Body of pancreas (tissue), 4 donors: ENCODE data around the gene COX8A. TPM values are rescaled to one million over a fixed set of nuclear protein-coding genes. Genes with fewer than 3 reads are reported as not detected.

ENCODE experiments used
- ATAC-seq: fragments of 150-250 bp; one replicate; pipeline ENCODE4 v1.9.1; 2016
- DNase-seq, 4 donors: peaks; one replicate each; pipeline ENCODE4 v3.0.0-alpha.2; 2019
- H3K27ac ChIP-seq, 4 donors: fragments of 200-600 bp; sonication (generic); 1 replicate in 3 of 4; 2 replicates in 1 of 4; pipeline versions ENCODE4 v1.5.1 to v1.6.1; 2016 to 2019; ENCODE audit warnings: mild to moderate bottlenecking in 1 of 4, mixed read lengths in 1 of 4, moderate library complexity in 1 of 4
- H3K27me3 ChIP-seq, 2 donors: fragments of 200-600 bp; sonication (generic); one replicate each; pipeline ENCODE4 v1.6.0; 2016; ENCODE audit warnings: mild to moderate bottlenecking in 1 of 2
- H3K36me3 ChIP-seq, 2 donors: fragments of 200-600 bp; sonication (generic); replicated peaks in 1 of 2; 2 replicates each; pipeline ENCODE4 v1.5.1; 2016; ENCODE audit warnings: low read depth in 2 of 2; ENCODE audit not compliant: insufficient read depth in 1 of 2
- H3K4me1 ChIP-seq: fragments of 200-600 bp; sonication (generic); one replicate; pipeline ENCODE4 v1.6.0; 2016
- H3K4me3 ChIP-seq, 2 donors: fragments of 200-600 bp; sonication (generic); 1 replicate in 1 of 2; 2 replicates in 1 of 2; pipeline ENCODE4 v1.5.1; 2016 to 2019
- H3K9me3 ChIP-seq, 3 donors: fragments of 200-600 bp; sonication (generic); 1 replicate in 2 of 3; 2 replicates in 1 of 3; pipeline ENCODE4 v1.5.1; 2016
- CTCF ChIP-seq, 7 experiments: fragments of 450-650 bp in 4 of 7; fragments of 200-600 bp in 3 of 7; sonication (generic) in 3 of 7; IDR thresholded peaks; one replicate each; pipeline ENCODE4 v1.5.1; 2016 to 2019; ENCODE audit warnings: antibody characterized with exemption in 7 of 7
- POLR2A ChIP-seq, 3 donors: fragments of 450-650 bp; IDR thresholded peaks; one replicate each; pipeline ENCODE4 v1.6.1; 2016; ENCODE audit warnings: antibody characterized with exemption in 3 of 3, mild to moderate bottlenecking in 2 of 3
- WGBS, 2 donors: methylation state at CpG; one replicate each; pipeline ENCODE4 v1.1.5; 2017; 5-methylcytosine and 5-hydroxymethylcytosine counted together
- intact Hi-C: fragments of 100-400 bp; cut with DNase I; formaldehyde crosslinking; loops from one replicate; pipeline ENCODE4 v1.15.1; 2023
- total RNA-seq, 2 donors: library from RNA; depleted of rRNA; stranded (reverse); fragments of >200 nt; gene quantifications; one replicate each; pipeline ENCODE4 v1.1.0, GENCODE V29; 2016

The COX8A gene
- total RNA-seq, 2 donors from 2014 or later, result 51.9 to 184 TPM

DNA sequence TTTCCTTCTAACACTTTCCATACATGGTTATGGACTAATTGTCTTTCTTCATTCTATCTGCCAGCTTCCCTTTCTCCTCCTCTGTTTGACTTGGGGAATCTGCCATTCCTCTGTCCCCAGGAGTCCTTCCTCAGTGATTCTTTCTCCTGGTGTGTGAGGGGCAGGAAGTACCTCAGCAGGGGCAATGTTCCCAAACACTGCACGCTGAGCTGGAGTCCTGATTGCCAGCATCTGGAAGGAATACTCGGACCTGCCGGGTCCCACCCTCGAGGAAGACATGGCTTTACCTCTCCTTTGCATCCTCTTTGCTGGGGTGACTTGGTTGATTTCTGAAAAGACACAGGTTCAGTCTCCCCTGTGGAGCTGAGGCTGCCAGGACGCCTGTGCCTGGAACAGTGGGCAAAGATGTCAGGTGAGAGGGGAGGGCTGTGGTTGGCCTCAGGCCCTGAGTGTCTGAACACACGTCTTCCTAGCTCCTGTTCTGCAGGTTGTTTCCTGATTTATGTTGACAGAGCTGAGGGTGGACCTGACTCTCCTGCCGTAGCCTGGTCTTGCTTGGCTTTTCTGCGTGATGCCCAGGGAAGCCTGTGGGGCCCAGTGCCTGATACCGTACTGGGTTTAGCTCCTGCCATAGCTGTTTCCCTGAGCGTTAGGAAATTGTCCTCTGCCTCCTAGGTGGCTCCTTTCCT lies 4.3 kb downstream of the COX8A start:
- Histone ChIP-seq H3K4me1 (peaks cover 20% of the 10 kb centered on the region), H3K9me3 (no peaks in the 10 kb centered on the region), H3K27me3 (no peaks in the 10 kb centered on the region), H3K27ac (no peak overlapping the region), H3K4me3 (no peak overlapping the region), H3K36me3 (no peaks in the 10 kb centered on the region)
- ATAC-seq (no peak), DNase-seq (no peak)
- intact Hi-C loops, result no loop called here
- no peak for TF ChIP-seq POLR2A (IDR thresholded peaks at IDR 0.05)
- TF ChIP-seq CTCF (IDR thresholded peaks at IDR 0.05), result no peak
- whole genome bisulfite sequencing, 2 donors, result 72 to 78% methylated on average over 4 to 10 of the region's 10 CpGs

DNA sequence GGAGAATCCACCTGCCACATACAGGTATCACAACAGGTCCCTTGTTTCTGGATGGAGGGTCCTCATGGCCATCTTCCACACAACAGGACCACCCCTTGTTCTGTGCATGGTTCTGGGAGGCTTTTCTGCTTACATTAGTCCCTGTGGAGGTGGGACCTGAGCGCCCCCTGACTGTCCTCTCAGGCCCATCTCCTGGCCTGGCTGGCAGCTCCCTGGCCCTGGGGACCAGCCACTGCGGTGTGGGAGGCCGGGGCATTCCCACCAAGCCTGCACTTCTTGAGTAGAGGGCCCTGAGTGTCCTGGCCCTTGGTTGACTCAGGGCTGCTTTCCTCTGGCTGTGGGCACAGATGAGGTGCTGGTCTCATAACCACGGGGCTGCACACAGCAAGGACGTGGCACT lies 5.0 kb downstream of the COX8A start:
- intact Hi-C loops, result no loop called here
- DNase-seq (no peak), ATAC-seq (no peak)
- H3K4me1 ChIP-seq, result peaks cover 17% of the 10 kb centered on the region
- H3K27ac ChIP-seq, result no peak overlapping the region
- WGBS, 2 donors, result 82 to 94% methylated on average over 2 to 5 of the region's 5 CpGs
- H3K4me3 ChIP-seq, result no peak overlapping the region
- TF ChIP-seq POLR2A (IDR thresholded peaks at IDR 0.05), result no peak
- no peak for TF ChIP-seq CTCF (IDR thresholded peaks at IDR 0.05)
- H3K27me3 ChIP-seq, result no peaks in the 10 kb centered on the region
- no peaks in the 10 kb centered on the region for H3K9me3 ChIP-seq
- H3K36me3 ChIP-seq, result no peaks in the 10 kb centered on the region

DNA sequence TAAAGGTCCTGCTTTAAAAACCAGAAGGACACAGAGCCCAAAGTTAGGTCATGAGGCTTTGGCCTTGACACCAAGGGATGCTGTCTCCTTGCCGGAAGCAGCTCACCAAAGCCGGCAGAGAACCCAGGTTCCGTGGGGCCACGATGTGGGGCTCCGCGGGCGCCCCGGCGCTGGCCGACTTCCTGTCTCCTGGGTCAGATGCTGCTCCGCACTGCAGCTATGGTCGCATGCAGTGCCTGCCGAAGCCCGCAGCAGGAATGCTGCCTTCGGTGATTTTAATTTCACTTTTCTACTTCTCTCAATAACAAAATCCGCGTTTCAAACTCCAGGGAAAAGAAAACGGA lies 11.4 kb downstream of the COX8A start:
- WGBS, 2 donors, result 0 to 5% methylated on average over 13 to 18 of the region's 18 CpGs
- ATAC-seq, result peak; percentile 25

GRCh38 chr11:63986156-63986931 lies 11.9 kb downstream of the COX8A start, which contains the start of gene OTUB1:
TSS of gene OTUB1 (plus strand) at chr11:63986438. CDS start at chr11:63986457, 19 bp downstream.
- H3K9me3 ChIP-seq, result no peaks in the 10 kb centered on the region
- intact Hi-C loops, result no loop called here
- peak; percentile 93 for ATAC-seq
- peaks cover 0 to under 1% of the 10 kb centered on the region in 2 donors for H3K36me3 ChIP-seq
- peak within 1 kb of the TSS; percentile 44 to 82 (median 70) for H3K27ac ChIP-seq
- peaks cover 16% of the 10 kb centered on the region for H3K4me1 ChIP-seq
- 0 to 10% methylated on average over 2 to 54 of the region's 63 CpGs for WGBS, 2 donors
- peak within 1 kb of the TSS; percentile 84 to 96 for H3K4me3 ChIP-seq
- H3K27me3 ChIP-seq, result no peaks in the 10 kb centered on the region
- peak; percentile 90 to 93 (median 92) for DNase-seq
- TF ChIP-seq CTCF (IDR thresholded peaks at IDR 0.05), result peak in 2 of 7 experiments; percentile 3 to 6
- TF ChIP-seq POLR2A (IDR thresholded peaks at IDR 0.05), result peak; percentile 44 to 83 (median 75)

More for the DNA sequence above, 11.4 kb downstream of the COX8A start:
- Histone ChIP-seq H3K9me3 (no peaks in the 10 kb centered on the region), H3K27me3 (no peaks in the 10 kb centered on the region), H3K27ac (peak overlapping the region; percentile 22 to 82 (median 70)), H3K4me3 (peak overlapping the region; percentile 84 to 96), H3K36me3 (no peaks in the 10 kb centered on the region), H3K4me1 (peaks cover 16% of the 10 kb centered on the region)
- intact Hi-C loops, result no loop called here
- DNase-seq, result peak in 2 of 4 donors; percentile 27 to 31
- TF ChIP-seq POLR2A (IDR thresholded peaks at IDR 0.05) (no peak), CTCF (IDR thresholded peaks at IDR 0.05) (no peak)
